Neuronal stem cell (in vitro differentiated cells): ENCODE data around the gene NDRG4.

Source experiments
- DNase-seq: peaks from one replicate; pipeline ENCODE4 v3.0.0-alpha.2; 2013; ENCODE audit warnings: low spot score
- H2AFZ ChIP-seq: one replicate; pipeline ENCODE4 v1.6.1; 2013; ENCODE audit warnings: mild to moderate bottlenecking, low read length, inconsistent platforms
- H2AK5ac ChIP-seq: 2 replicates; pipeline ENCODE4 v1.6.1; 2013; ENCODE audit warnings: low read depth, mild to moderate bottlenecking, inconsistent platforms, low read length, moderate library complexity, mixed read lengths
- H2BK120ac ChIP-seq: 2 replicates; pipeline ENCODE4 v1.6.1; 2013; ENCODE audit warnings: low read depth, mild to moderate bottlenecking, inconsistent platforms, low read length, moderate library complexity, mixed read lengths
- H2BK12ac ChIP-seq: one replicate; pipeline ENCODE4 v1.6.1; 2013; ENCODE audit warnings: low read length, inconsistent platforms
- H2BK15ac ChIP-seq: 2 replicates; pipeline ENCODE4 v1.6.1; 2013; ENCODE audit warnings: mild to moderate bottlenecking, low read length, inconsistent platforms, mixed read lengths
- H2BK5ac ChIP-seq: one replicate; pipeline ENCODE4 v1.6.1; 2013; ENCODE audit warnings: inconsistent platforms, mild to moderate bottlenecking, low read length, moderate library complexity
- H3K14ac ChIP-seq: one replicate; pipeline ENCODE4 v1.6.1; 2013; ENCODE audit warnings: low read length, inconsistent platforms
- H3K18ac ChIP-seq: 2 replicates; pipeline ENCODE4 v1.6.1; 2013; ENCODE audit warnings: low read length, inconsistent platforms
- H3K23ac ChIP-seq: 2 replicates; pipeline ENCODE4 v1.6.1; 2013; ENCODE audit warnings: low read depth, mild to moderate bottlenecking, mixed read lengths, low read length, inconsistent platforms; ENCODE audit not compliant: poor library complexity
- H3K27ac ChIP-seq: replicated peaks from 3 replicates; pipeline ENCODE4 v1.5.1; 2013; ENCODE audit warnings: low read length, inconsistent platforms
- H3K27me3 ChIP-seq, 3 experiments: 2 replicates each; pipeline ENCODE4 v1.6.1; 2013; ENCODE audit warnings: low read length in 3 of 3, mild to moderate bottlenecking in 2 of 3, inconsistent platforms in 1 of 3, low read depth in 1 of 3, mixed read lengths in 1 of 3, moderate library complexity in 1 of 3; ENCODE audit not compliant: control insufficient read depth in 3 of 3, insufficient read depth in 3 of 3
- H3K36me3 ChIP-seq, 2 donors: replicated peaks in 1 of 2; 2 replicates each; pipeline ENCODE4 v1.6.1; 2013; ENCODE audit warnings: low read length in 2 of 2; ENCODE audit not compliant: control insufficient read depth in 2 of 2, insufficient read depth in 2 of 2
- H3K4ac ChIP-seq: 2 replicates; pipeline ENCODE4 v1.6.1; 2013; ENCODE audit warnings: inconsistent platforms, mild to moderate bottlenecking, low read length, moderate library complexity
- H3K4me1 ChIP-seq, 2 donors: 1 replicate in 1 of 2; 2 replicates in 1 of 2; pipeline ENCODE4 v1.6.1; 2013; ENCODE audit warnings: low read length in 2 of 2, low read depth in 1 of 2; ENCODE audit not compliant: control insufficient read depth in 2 of 2, insufficient read depth in 1 of 2
- H3K4me2 ChIP-seq: one replicate; pipeline ENCODE4 v1.6.1; 2013; ENCODE audit warnings: mild to moderate bottlenecking, low read length, inconsistent platforms; ENCODE audit not compliant: insufficient read depth, poor library complexity, severe bottlenecking
- H3K4me3 ChIP-seq, 2 donors: 2 replicates each; pipeline ENCODE4 v1.5.1; 2013; ENCODE audit warnings: low read length in 2 of 2, mild to moderate bottlenecking in 2 of 2, inconsistent platforms in 1 of 2, moderate library complexity in 1 of 2
- H3K79me1 ChIP-seq: one replicate; pipeline ENCODE4 v1.6.1; 2013; ENCODE audit warnings: low read depth, mild to moderate bottlenecking, inconsistent platforms, low read length, moderate library complexity
- H3K9ac ChIP-seq: one replicate; pipeline ENCODE4 v1.6.1; 2013; ENCODE audit warnings: mild to moderate bottlenecking, low read depth, low read length, inconsistent platforms; ENCODE audit not compliant: poor library complexity
- H3K9me3 ChIP-seq, 2 donors: replicated peaks in 1 of 2; 2 replicates each; pipeline versions ENCODE3 to v1.6.1; 2013; ENCODE audit warnings: low read length in 2 of 2, mild to moderate bottlenecking in 2 of 2, inconsistent platforms in 1 of 2, low read depth in 1 of 2, mixed read lengths in 1 of 2, moderate library complexity in 1 of 2; ENCODE audit not compliant: control insufficient read depth in 2 of 2, insufficient read depth in 1 of 2
- H4K8ac ChIP-seq: one replicate; pipeline ENCODE4 v1.6.1; 2013; ENCODE audit warnings: low read depth, mild to moderate bottlenecking, inconsistent platforms, low read length, moderate library complexity
- H4K91ac ChIP-seq: one replicate; pipeline ENCODE4 v1.6.1; 2013; ENCODE audit warnings: low read length, low read depth, mild to moderate bottlenecking, inconsistent platforms; ENCODE audit not compliant: poor library complexity
- WGBS, 2 donors: extraction: QIAGEN DNeasy Blood & Tissue Kit; methylation state at CpG; one replicate each; pipeline ENCODE4 v1.1.7; 2013; ENCODE audit warnings: missing lambda C conversion rate in 2 of 2, mixed read lengths in 1 of 2; ENCODE audit not compliant: insufficient read length in 2 of 2, insufficient replicate concordance in 1 of 2; ENCODE audit errors: extremely low coverage in 2 of 2; 5-methylcytosine and 5-hydroxymethylcytosine counted together

The NDRG4 gene

GRCh38 chr16:58532414-58532813 lies 32.5 kb downstream of the NDRG4 start:
- no peak overlapping the region for H3K18ac ChIP-seq
- H3K4me2 ChIP-seq = no peak overlapping the region
- H3K9me3 ChIP-seq = no peaks in the 10 kb centered on the region
- H3K9ac ChIP-seq = no peak overlapping the region
- no peak overlapping the region for H3K23ac ChIP-seq
- H2BK15ac ChIP-seq = no peak overlapping the region
- DNase-seq = no peak
- H2BK5ac ChIP-seq = no peak overlapping the region
- no peak overlapping the region for H2BK12ac ChIP-seq
- no peak overlapping the region for H4K8ac ChIP-seq
- H4K91ac ChIP-seq = no peak overlapping the region
- no peak overlapping the region for H2BK120ac ChIP-seq
- no peaks in the 10 kb centered on the region for H3K27me3 ChIP-seq
- H2AFZ ChIP-seq = no peak overlapping the region
- peaks cover 32 to 98% of the 10 kb centered on the region in 2 donors for H3K36me3 ChIP-seq
- H3K79me1 ChIP-seq = peaks cover 5% of the 10 kb centered on the region
- H2AK5ac ChIP-seq = no peak overlapping the region
- no peak overlapping the region for H3K27ac ChIP-seq
- no peak overlapping the region for H3K4me3 ChIP-seq
- H3K4ac ChIP-seq = no peak overlapping the region
- H3K4me1 ChIP-seq = no peaks in the 10 kb centered on the region
- no peak overlapping the region for H3K14ac ChIP-seq
- WGBS, 2 donors = no CpG with 5 or more reads among the region's 3 CpGs

- no CpG with 5 or more reads among the region's 14 CpGs for WGBS, 2 donors
- Histone ChIP-seq H2AK5ac (no peak overlapping the region), H3K23ac (no peak overlapping the region), H3K79me1 (peaks cover 2% of the 10 kb centered on the region), H4K8ac (no peak overlapping the region), H3K4me1 (no peaks in the 10 kb centered on the region), H2BK5ac (no peak overlapping the region), H3K27ac (no peak overlapping the region), H3K4me2 (no peak overlapping the region), H3K36me3 (peaks cover 38 to 98% of the 10 kb centered on the region in 2 donors), H2BK120ac (no peak overlapping the region), H3K4me3 (no peak overlapping the region), H2AFZ (no peak overlapping the region), H3K14ac (no peak overlapping the region), H2BK12ac (no peak overlapping the region), H3K18ac (no peak overlapping the region), H3K9ac (no peak overlapping the region), H3K4ac (no peak overlapping the region), H3K27me3 (no peaks in the 10 kb centered on the region), H2BK15ac (no peak overlapping the region), H4K91ac (no peak overlapping the region), H3K9me3 (no peaks in the 10 kb centered on the region)
- no peak for DNase-seq
Measured at GRCh38 chr16:58533751-58534470, 34.0 kb downstream of the NDRG4 start.

- H3K36me3 ChIP-seq = peaks cover 44 to 98% of the 10 kb centered on the region in 2 donors
- WGBS, 2 donors = no CpG with 5 or more reads among the region's 3 CpGs
Measured at GRCh38 chr16:58535100-58535499, 35.2 kb downstream of the NDRG4 start.

GRCh38 chr16:58536278-58536677 lies 36.3 kb downstream of the NDRG4 start:
- Histone ChIP-seq H2BK15ac (no peak overlapping the region), H3K4me1 (no peaks in the 10 kb centered on the region), H3K23ac (no peak overlapping the region), H4K8ac (no peak overlapping the region), H3K27ac (no peak overlapping the region), H2AK5ac (no peak overlapping the region), H3K79me1 (peaks cover 2% of the 10 kb centered on the region), H4K91ac (no peak overlapping the region), H2BK5ac (no peak overlapping the region), H3K9ac (no peak overlapping the region), H2BK120ac (no peak overlapping the region), H3K9me3 (no peaks in the 10 kb centered on the region), H3K36me3 (peaks cover 44 to 98% of the 10 kb centered on the region in 2 donors), H3K4ac (no peak overlapping the region), H2BK12ac (no peak overlapping the region), H3K14ac (no peak overlapping the region), H3K27me3 (no peaks in the 10 kb centered on the region), H2AFZ (no peak overlapping the region), H3K18ac (no peak overlapping the region), H3K4me2 (no peak overlapping the region), H3K4me3 (no peak overlapping the region)
- no CpG with 5 or more reads among the region's 5 CpGs for WGBS, 2 donors
- no peak for DNase-seq

More at GRCh38 chr16:58535100-58535499, 35.2 kb downstream of the NDRG4 start:
- Histone ChIP-seq H4K91ac (no peak overlapping the region), H3K9me3 (no peaks in the 10 kb centered on the region), H2AK5ac (no peak overlapping the region), H3K14ac (no peak overlapping the region), H3K4me1 (no peaks in the 10 kb centered on the region), H2AFZ (no peak overlapping the region), H3K9ac (no peak overlapping the region), H2BK15ac (no peak overlapping the region), H2BK120ac (no peak overlapping the region), H3K27ac (no peak overlapping the region), H3K27me3 (no peaks in the 10 kb centered on the region), H3K4me2 (no peak overlapping the region), H3K4me3 (no peak overlapping the region), H3K79me1 (peaks cover 2% of the 10 kb centered on the region), H2BK5ac (no peak overlapping the region), H3K23ac (no peak overlapping the region), H2BK12ac (no peak overlapping the region), H3K4ac (no peak overlapping the region), H4K8ac (no peak overlapping the region), H3K18ac (no peak overlapping the region)
- no peak for DNase-seq
